Parathyroid adenoma (tissue), 2 donors: ENCODE measurements around the gene THEM4.
A peak's percentile ranks its signal among the peaks of the same experiment; 100 is the strongest.

Experiments used
- H2AFZ ChIP-seq: fragments of 300-600 bp; sonication (generic); one replicate; pipeline ENCODE4 v1.7.0; 2017; ENCODE audit warnings: antibody characterized with exemption, mild to moderate bottlenecking
- H3K27ac ChIP-seq: fragments of 300-600 bp; sonication (generic); one replicate; pipeline ENCODE4 v1.7.0; 2017
- H3K27me3 ChIP-seq: fragments of 300-600 bp; sonication (generic); one replicate; pipeline ENCODE4 v1.7.0; 2017; ENCODE audit warnings: low read length; ENCODE audit not compliant: control insufficient read depth, insufficient read depth
- H3K36me3 ChIP-seq: fragments of 300-600 bp; sonication (generic); one replicate; pipeline ENCODE4 v1.7.0; 2017; ENCODE audit warnings: low read length; ENCODE audit not compliant: control insufficient read depth, insufficient read depth
- H3K4me1 ChIP-seq: fragments of 300-600 bp; sonication (generic); one replicate; pipeline ENCODE4 v1.7.0; 2017; ENCODE audit warnings: control low read depth
- H3K4me2 ChIP-seq: fragments of 300-600 bp; sonication (generic); one replicate; pipeline ENCODE4 v1.7.0; 2017; ENCODE audit warnings: low read length
- H3K4me3 ChIP-seq: fragments of 300-600 bp; sonication (generic); one replicate; pipeline ENCODE4 v1.7.0; 2017; ENCODE audit warnings: low read depth, low read length
- H3K79me2 ChIP-seq: fragments of 300-600 bp; sonication (generic); one replicate; pipeline ENCODE4 v1.7.0; 2017; ENCODE audit warnings: control low read depth
- H3K9ac ChIP-seq: fragments of 300-600 bp; sonication (generic); one replicate; pipeline ENCODE4 v1.7.0; 2017; ENCODE audit warnings: mild to moderate bottlenecking
- H3K9me3 ChIP-seq: fragments of 300-600 bp; sonication (generic); one replicate; pipeline ENCODE4 v1.7.0; 2017; ENCODE audit warnings: low read length; ENCODE audit not compliant: control insufficient read depth
- TF ChIP-seq, protein P1 (sequence below): fragments of 300-600 bp; sonication (generic); IDR thresholded peaks from one replicate; pipeline ENCODE4 v1.7.0; 2017; ENCODE audit warnings: antibody characterized with exemption, mild to moderate bottlenecking
- donor health status: primary hyperparathyroidism.

The THEM4 gene

DNA sequence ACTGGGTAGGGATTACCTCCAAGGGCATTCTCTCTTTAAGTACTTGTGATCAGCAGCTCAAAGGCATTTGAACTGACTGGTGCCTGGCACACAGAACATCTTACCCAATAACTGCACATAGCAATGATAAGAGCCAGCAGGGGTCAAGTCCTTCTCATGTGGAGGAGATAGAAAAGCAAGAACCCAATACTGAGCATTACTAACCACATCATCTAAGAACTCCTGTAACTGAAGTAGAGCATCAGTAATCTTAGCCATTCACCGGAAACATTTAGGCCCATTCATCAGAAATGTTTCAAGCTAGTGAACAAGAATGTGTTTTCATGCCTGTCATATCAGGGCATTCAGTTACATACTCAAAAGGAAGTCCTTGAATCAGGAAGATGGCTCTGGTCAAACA, 33.6 kb upstream of the THEM4 start:
- Histone ChIP-seq H3K27me3 (no peaks in the 10 kb centered on the region), H3K4me1 (no peaks in the 10 kb centered on the region), H3K4me2 (no peak overlapping the region), H3K36me3 (no peaks in the 10 kb centered on the region), H3K79me2 (no peaks in the 10 kb centered on the region), H2AFZ (no peak overlapping the region), H3K9ac (no peak overlapping the region), H3K4me3 (no peak overlapping the region), H3K9me3 (no peaks in the 10 kb centered on the region), H3K27ac (no peak overlapping the region)
- TF ChIP-seq, protein P1, sequence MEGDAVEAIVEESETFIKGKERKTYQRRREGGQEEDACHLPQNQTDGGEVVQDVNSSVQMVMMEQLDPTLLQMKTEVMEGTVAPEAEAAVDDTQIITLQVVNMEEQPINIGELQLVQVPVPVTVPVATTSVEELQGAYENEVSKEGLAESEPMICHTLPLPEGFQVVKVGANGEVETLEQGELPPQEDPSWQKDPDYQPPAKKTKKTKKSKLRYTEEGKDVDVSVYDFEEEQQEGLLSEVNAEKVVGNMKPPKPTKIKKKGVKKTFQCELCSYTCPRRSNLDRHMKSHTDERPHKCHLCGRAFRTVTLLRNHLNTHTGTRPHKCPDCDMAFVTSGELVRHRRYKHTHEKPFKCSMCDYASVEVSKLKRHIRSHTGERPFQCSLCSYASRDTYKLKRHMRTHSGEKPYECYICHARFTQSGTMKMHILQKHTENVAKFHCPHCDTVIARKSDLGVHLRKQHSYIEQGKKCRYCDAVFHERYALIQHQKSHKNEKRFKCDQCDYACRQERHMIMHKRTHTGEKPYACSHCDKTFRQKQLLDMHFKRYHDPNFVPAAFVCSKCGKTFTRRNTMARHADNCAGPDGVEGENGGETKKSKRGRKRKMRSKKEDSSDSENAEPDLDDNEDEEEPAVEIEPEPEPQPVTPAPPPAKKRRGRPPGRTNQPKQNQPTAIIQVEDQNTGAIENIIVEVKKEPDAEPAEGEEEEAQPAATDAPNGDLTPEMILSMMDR = no peak

DNA sequence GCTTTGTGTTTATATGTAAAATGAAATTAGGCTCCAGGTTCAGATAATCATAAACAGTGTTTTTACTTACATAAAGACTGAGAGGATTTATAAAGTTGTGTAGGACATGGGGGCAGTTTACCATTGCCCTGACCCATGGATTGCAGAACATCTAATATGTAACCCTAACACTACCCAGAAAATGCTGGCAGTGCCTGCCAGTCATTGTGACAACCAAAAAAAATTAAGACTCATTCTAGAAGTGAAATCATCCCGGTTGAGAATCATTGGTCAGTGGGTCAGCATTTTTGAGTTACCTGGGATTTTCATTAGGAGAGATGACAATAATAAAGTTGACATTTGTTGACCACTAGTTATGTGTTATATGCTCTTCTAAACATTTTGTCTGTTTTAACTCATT, 31.2 kb upstream of the THEM4 start:
- Histone ChIP-seq H3K27ac (no peak overlapping the region), H3K4me1 (no peaks in the 10 kb centered on the region), H3K79me2 (no peaks in the 10 kb centered on the region), H3K9ac (no peak overlapping the region), H3K4me2 (no peak overlapping the region), H3K36me3 (no peaks in the 10 kb centered on the region), H3K9me3 (no peaks in the 10 kb centered on the region), H3K27me3 (no peaks in the 10 kb centered on the region), H3K4me3 (peak overlapping the region; percentile 7), H2AFZ (no peak overlapping the region)
- TF ChIP-seq, protein P1 = no peak

DNA sequence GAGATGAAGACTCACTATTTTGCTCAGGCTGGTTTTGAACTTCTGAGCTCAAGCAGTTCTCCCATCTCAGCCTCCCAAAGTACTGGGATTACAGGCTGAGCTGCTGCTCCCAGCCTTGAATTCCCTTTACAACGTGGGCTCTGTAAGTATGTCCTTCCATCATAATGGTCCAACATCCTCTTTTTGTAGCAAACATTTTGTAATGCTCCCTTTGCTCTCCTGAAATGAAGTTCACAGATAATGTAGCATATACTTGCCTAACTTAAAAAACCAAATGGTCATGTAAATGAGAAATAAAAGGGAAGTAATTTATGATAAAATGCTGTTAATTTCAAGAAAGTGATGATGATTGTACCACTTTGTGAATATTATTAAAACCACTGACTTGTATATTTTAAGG, 30.5 kb upstream of the THEM4 start:
- no peak overlapping the region for H3K27ac ChIP-seq
- no peaks in the 10 kb centered on the region for H3K9me3 ChIP-seq
- TF ChIP-seq, protein P1 = no peak
- no peaks in the 10 kb centered on the region for H3K36me3 ChIP-seq
- H3K9ac ChIP-seq = no peak overlapping the region
- no peaks in the 10 kb centered on the region for H3K79me2 ChIP-seq
- no peaks in the 10 kb centered on the region for H3K27me3 ChIP-seq
- H3K4me1 ChIP-seq = no peaks in the 10 kb centered on the region
- H2AFZ ChIP-seq = no peak overlapping the region
- no peak overlapping the region for H3K4me3 ChIP-seq
- H3K4me2 ChIP-seq = no peak overlapping the region

DNA sequence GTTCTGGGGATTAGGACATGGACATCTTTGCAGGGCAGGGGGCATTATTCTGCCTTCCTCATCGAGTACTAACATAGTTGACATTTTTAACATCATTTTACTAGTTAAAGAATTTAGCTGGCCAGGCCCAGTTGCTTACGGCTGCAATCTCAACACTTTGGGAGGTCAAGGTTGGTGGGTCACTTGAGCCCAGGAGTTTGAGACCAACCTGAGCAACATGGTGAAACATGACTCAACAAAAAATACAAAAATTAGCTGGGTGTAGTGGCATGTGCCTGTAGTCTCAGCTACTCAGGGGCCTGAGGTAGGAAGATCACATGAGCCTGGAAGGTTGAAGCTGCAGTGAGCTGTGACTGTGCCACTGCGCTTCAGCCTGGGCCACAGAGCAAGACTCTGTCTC, 29.8 kb upstream of the THEM4 start:
- no peak overlapping the region for H3K4me2 ChIP-seq

DNA sequence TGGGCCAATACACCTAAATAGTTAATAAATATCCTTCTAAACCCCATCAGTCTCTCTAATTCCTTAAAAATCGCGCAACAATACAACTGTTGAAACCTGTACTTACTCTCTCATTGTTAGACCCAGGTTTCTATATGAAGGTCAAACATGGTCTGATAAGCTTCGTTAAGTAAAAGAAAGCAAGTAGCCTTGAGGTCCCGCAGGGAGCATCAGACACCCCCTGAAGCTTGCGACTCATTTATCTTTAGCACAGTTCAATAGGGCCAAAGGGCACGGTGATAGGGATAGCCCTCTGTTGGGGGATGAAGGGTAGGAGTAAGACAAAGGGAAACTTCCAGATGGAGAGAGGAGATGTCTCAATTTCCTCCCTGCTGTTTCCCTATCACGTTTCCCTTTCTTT, 27.3 kb upstream of the THEM4 start:
- Histone ChIP-seq H3K9ac (no peak overlapping the region), H3K4me3 (no peak overlapping the region), H2AFZ (no peak overlapping the region), H3K4me2 (no peak overlapping the region), H3K9me3 (no peaks in the 10 kb centered on the region), H3K27ac (no peak overlapping the region), H3K36me3 (no peaks in the 10 kb centered on the region), H3K4me1 (no peaks in the 10 kb centered on the region), H3K27me3 (no peaks in the 10 kb centered on the region), H3K79me2 (no peaks in the 10 kb centered on the region)
- TF ChIP-seq, protein P1 = no peak

More for the DNA sequence above, 29.8 kb upstream of the THEM4 start:
- Histone ChIP-seq H3K79me2 (no peaks in the 10 kb centered on the region), H3K27ac (no peak overlapping the region), H2AFZ (no peak overlapping the region), H3K4me1 (no peaks in the 10 kb centered on the region), H3K9me3 (no peaks in the 10 kb centered on the region), H3K4me3 (no peak overlapping the region), H3K9ac (no peak overlapping the region), H3K27me3 (no peaks in the 10 kb centered on the region), H3K36me3 (no peaks in the 10 kb centered on the region)
- TF ChIP-seq, protein P1 = no peak
